TTC549 (cell line): Measurements from ENCODE around the gene WDR55.
"Not testable (repeated sequence)": the region's sequence is repeated elsewhere in the genome, so short reads cannot be mapped to it uniquely, and the experiment has no call there.

Source experiments
- FAIRE-seq: peaks from 2 replicates; lab custom pipeline; 2012; peaks lifted over from hg19 to GRCh38; lab: Jason Lieb, UNC

Gene WDR55, protein sequence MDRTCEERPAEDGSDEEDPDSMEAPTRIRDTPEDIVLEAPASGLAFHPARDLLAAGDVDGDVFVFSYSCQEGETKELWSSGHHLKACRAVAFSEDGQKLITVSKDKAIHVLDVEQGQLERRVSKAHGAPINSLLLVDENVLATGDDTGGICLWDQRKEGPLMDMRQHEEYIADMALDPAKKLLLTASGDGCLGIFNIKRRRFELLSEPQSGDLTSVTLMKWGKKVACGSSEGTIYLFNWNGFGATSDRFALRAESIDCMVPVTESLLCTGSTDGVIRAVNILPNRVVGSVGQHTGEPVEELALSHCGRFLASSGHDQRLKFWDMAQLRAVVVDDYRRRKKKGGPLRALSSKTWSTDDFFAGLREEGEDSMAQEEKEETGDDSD

DNA sequence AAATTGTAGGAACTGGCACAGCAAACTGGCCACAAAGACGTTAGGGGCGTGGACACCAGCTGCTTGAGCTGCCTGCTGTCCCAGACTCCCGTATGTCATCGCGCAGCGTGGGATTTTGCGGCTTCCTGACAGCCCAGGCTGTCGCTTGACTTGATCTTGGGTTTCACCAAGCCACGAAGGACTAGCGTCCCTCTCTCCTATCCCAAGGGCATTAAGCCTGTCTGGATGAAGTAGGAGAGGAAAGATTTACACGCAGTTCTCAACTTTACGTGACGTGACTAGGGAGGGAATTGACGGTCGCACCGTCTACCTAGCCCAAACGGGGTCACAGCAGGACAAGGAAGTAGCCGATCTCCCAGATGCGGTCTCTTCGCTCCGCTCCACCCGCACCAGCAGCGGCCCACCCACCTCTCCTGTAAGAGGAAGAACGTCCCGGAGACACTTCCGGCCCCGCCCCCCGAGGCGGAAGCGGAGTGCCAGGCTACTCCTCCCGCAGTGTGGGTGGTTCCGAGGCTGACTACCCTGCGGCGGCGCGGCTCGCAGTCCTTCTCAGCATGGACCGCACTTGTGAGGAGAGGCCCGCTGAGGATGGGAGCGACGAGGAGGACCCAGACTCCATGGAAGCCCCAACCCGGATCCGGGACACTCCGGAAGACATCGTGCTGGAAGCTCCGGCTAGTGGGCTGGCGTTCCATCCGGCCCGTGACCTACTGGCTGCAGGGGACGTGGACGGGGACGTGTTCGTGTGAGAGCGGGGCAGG is at the start of gene WDR55:
Gene WDR55, plus strand, starts transcription at position 546 of the 761 bp plus-strand sequence. Its CDS starts 9 bp downstream, at position 555.
- no peak for FAIRE-seq

DNA sequence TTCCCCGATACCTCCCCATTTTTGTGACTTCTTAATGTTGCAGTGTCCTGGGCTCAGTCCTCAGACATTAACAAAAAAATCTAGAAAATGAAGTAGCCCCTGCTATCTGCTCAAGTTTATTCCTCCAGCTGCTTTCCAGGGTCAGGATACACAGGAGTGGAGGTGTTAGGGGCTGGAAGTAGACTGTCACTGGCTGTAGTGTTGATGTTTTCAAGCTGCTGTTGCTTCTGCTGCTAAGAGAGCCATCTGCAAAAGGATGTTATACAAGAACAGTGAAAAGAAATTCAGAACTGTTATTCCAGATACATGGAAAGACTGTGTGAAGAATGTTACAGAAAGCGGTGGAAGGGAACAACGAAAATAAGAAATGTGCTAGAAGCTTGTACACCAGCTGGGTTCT is 42.4 kb upstream of the WDR55 start:
- FAIRE-seq, result no peak

DNA sequence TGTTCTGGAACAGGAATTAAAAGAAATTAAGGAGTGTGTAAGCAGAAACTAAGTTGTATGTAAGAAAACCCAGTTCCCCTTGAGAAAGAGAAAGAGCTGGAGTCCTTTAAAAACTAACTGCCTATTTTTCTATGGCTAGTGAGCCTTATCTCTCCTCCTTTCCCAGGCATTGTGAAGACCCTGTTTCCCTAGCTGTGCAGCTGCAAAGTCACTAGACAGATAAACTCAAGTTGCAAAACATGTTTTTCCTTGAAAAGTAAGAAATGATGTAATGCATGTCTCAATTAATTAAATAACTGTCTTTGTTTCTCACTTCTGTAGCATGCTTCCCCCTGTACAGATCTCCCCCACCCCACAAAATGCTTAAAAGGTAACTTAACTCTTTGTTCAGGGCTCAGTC is 41.6 kb upstream of the WDR55 start:
- FAIRE-seq, result not testable (repeated sequence)

DNA sequence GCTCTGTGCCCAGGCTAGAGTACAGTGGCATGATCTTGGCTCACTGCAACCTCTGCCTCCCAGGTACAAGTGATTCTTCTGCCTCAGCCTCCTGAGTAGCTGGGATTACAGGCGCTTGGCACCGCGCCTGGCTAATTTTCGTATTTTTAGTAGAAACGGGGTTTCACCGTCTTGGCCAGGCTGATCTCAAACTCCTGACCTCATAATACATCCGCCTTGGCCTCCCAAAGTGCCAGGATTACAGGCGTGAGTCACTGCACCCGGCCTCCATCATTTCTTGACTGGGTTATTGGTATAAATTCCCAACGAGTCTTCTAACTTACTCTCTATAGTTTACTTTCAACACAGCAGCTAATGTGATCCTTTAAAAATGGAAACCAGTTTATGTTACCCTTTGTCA is 39.8 kb upstream of the WDR55 start:
- FAIRE-seq, result not testable (repeated sequence)

DNA sequence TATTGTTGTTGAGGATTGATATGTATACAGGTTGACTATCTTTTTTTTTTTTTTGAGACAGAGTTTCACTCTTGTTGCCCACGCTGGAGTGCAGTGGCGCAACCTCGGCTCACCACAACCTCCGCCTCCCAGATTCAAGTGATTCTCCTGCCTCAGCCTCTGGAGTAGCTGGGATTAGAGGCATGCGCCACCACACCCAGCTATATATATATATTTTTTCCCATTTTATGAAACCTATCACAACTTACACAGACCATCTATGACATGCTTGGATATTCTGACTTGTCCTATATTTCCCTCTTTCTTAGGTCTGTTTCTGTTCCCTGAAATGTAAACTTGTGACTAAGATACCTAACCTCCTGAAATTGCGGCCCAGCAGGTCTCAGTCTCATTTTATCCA is 36.7 kb upstream of the WDR55 start:
- no peak for FAIRE-seq

DNA sequence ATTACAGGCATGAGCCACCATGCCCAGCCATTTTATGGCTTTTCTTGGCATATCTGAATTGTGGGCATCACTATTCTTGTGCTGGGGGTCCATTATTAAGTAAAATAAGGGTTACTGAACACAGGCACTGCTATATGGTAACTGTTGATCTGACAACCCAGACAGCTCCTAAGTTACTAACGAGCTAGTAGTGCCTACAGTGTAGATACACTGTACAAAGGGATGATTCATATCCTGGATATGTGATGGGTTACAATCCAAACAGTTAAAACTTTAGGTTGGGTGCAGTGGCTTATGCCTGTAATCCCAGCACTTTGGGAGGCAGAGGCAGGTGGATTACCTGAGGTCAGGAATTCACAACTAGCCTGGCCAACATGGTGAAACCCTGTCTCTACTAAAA is 36.0 kb upstream of the WDR55 start:
- FAIRE-seq, result no peak

DNA sequence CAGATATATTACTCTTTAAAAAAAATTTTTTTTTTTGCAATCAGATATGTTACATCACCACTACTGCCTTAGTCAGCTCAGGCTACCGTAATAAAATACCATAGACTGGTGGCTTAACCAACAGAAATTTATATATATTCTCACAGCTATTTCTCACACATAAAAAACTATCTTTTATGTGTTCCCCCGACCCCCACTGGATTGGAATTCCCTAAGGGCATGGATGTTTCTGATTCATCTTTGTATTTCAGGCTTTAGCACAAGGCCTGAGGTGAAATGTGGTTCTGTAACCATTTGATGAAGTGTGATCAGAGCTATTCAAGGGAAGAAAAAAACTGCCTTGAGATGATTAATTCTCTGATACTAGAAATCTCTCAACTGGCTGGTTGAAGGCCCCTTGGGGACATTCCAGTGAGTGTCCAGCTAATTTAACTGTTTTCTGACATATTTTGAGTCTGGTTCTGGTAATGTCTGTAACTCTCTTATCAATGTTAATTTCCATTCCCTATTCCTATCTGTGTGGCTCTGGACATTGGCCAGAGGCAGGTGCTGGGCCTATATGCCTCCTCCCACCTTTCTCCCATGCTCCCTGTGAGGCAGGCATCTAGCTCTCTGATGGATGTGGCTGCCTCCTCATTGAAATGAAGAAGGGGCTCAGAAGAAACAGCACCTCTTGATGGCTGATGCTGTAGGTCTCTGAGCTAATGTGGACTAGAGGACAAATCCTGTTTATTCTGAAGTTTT is 34.2 kb upstream of the WDR55 start:
- FAIRE-seq, result no peak

DNA sequence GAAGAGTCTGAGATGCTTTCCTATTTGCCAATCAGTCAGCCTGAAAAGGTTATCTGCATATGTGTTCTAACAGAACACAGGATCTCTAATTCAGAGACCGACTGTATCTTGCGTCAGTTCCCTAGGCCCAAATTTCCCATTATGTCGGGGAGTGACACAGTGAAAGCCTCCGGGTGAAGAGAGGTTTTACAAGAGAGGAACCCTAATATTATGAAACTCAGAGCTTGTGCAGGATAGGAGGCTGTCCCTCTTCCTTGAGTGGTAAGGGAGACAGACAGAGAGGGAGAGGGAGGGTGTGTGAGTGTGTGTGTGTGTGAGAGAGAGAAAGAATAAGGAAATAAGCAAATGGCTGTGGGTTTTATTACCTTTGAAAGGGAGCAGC is 33.7 kb upstream of the WDR55 start:
- FAIRE-seq, result no peak

DNA sequence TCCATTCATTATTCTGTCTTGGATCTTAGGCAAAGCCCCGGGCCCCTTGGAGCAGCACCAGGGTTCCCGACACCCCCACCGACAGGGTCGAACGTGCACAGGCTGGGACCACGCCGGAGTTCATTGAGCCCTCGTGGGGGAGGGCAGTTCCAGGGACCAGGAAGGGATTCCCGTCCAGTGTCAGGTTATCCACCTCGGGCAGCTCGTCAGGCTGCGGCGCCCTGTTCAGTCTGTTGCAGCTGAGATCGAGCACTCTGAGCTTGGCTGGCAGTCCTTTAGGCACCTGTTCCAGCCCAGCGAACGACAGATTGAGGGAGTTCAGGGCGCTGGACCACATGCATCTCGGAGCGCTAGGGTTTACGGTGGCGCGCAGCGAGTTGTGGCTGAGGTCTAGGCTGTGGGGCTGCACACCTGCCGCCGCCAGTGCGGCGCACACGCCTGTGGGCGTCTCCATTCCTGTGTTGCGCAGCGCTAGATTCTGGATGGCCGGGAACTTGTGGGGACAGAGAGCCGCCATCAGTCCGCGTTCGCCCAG is 32.8 kb upstream of the WDR55 start:
- FAIRE-seq, result no peak

DNA sequence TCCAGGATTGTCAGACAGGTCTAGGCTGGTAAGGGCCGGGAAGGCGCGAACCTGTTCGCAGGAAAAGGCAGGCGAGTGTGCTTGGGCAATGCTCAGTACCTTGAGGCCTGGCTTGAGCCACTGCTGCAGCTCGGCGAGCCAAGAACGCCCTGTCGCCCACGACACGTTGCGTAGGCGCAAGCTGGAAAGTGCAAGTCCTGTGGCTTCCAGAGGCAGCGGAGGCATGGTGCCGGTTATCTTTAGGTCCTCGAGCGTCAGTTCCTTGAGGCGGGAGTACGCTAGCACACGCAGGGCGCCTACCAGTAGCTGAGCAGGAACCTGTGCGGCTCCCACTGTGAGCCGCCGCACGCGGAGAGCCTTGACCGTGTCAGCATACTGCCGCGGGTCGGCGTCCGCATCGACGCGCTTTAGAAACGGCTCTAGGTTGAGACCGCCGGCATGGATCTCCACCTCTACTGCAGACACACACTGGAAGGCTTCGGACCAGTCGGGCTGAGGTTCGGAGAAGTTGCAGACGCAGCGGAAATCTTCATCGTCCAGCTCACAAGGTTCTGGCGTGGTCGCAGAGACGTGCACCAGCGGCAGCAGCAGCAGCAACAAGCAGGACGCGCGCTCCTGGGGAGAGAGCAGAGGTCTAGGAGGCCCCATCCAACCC is 32.2 kb upstream of the WDR55 start:
- FAIRE-seq, result no peak

DNA sequence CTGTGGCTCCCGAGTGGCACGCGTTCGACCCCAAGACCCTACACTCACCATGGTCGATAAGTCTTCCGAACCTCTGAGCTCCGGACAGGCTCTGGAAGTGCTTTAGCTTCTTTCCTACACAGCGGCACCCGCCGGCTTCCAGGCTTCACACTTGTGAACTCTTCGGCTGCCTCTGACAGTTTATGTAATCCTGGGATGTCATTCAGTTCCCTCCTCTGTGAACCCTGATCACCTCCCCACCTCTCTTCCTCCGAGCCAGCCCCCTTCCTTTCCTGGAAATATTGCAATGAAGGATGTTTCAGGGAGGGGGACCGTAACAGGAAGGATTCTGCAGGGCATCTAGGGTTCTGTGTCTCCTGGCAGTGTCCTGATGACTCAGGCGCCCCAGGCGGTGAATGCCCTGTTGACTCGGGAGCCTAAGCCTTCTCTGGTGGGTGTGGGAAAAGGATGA is 31.7 kb upstream of the WDR55 start, which contains the start of gene CD14:
Gene CD14, minus strand, starts transcription at position 155 of the 451 bp plus-strand sequence. Its CDS starts 104 bp downstream, at position 51.
- FAIRE-seq, result no peak

DNA sequence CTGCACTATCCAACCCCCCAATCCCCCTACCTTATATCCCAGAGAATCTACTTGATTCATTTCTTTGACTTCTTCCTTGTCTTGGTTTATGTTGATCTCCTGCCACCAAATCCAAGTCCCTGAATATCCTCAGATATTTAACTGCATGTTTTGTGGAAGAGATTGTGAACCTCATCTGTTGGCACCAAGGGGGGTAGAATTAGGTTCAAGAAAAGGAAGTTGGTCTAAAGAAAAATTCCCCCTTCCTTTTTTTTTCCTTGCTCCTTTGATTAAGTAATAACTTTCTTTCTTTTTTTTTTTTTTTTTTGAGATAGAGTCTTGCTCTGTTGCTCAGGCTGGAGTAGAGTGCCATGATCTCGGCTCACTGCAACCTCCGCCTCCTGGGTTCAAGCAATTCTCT is 31.2 kb upstream of the WDR55 start:
- no peak for FAIRE-seq

DNA sequence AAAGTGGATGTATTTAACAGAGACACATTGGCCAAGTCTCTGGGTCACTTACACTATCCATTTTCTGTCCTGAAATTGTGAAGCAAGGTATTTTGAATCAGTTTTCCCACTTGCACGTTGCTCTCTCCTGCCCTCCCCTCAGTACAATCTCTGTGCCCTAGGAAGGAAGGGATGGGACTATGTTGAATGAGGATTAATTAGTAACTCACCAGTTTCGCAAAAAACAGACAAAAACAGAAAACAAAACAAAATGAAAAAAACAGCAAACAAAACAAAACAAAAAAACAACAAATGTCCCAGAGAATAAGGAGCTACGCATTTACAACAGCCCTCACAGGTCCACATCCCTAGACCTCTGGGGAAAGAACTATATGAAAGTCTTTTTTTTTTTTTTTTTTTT is 30.6 kb upstream of the WDR55 start:
- no peak for FAIRE-seq

DNA sequence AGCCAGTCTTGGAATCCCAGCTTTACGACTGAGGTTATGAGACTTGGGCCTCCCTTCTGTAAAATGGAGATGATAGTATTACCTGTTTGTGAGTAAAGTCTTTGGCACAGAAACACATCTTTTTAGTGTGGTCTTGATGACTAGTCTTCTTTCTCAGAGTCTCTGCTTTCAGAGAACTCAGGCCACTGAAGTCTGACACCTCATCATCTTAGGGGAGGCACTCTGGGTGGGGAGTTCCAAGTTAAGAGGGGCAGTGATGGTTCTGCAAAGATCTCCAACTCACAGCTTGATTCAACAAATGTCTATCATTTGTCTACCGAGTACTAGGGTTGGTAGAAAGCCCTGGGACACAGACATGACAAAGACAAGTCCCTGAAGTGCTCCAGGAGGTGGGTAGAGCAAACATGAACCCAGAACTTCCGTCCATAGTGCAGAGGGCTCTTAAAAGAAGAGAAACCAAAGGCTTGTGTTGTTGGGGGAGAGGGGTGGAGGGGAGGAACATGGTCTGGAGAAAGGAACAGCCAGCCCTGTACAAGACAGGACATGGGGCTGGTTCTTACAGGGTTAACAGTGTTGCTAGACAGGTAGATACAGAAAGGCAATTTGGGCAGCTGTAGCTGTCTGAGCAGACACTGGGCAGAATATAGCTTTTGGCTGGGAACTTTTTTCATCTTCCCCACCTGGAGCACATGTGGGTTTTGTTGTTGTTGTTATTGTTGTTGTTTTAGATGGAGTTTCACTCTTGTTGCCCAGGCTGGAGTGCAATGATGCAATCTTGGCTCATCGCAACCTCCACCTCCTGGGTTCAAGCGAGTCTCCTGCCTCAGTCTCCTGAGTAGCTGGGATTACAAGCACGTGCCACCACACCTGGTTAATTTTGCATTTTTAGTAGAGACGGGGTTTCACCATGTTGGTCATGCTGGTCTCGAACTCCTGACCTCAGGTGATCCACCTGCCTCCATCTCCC is 29.1 kb upstream of the WDR55 start:
- no peak for FAIRE-seq

DNA sequence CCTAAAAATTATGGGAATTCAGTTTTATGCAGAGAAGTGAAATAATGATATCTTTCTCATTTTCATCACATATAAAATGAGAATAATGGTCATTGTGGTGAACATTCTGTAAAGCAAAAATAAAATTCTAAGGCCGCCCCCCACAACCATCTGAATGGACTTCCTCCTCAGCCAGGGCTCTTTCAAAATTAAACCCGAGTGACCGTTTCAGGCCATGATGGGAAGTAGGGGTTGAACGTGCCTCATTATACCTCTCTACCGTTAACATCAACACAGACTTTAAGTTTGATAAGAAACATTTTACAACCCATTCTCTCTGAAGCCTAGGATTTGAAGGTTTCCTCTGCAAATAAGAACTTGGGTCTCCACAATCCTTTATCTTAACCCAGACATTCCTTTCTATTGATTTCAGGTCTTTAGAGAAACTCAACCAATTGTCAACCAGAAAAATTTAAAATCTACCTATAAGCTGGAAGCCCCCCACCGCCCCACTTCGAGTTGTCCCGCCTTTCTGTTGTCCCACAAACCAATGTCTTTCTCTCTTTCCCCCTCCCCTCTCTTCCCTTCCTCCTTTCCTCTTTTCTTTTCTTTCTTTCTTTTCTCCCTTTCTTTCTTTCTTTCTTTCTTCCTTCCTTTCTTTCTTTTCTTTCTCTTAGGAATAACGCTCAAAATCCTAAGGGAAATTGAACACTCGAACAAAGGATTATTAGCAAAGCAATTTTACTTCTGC is 27.2 kb upstream of the WDR55 start:
- FAIRE-seq, result no peak

DNA sequence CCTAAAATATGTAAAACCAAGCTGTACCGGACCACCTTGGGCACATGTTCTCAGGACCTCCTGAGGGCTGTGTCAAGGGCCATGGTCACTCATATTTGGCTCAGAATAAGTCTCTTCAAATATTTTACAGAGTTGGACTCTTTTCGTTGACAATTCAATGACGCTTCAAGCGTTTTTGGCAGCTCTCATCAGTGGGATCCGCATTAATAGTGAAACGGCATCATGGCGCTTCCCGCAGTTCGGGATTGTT is 25.9 kb upstream of the WDR55 start:
- FAIRE-seq, result not testable (repeated sequence)

DNA sequence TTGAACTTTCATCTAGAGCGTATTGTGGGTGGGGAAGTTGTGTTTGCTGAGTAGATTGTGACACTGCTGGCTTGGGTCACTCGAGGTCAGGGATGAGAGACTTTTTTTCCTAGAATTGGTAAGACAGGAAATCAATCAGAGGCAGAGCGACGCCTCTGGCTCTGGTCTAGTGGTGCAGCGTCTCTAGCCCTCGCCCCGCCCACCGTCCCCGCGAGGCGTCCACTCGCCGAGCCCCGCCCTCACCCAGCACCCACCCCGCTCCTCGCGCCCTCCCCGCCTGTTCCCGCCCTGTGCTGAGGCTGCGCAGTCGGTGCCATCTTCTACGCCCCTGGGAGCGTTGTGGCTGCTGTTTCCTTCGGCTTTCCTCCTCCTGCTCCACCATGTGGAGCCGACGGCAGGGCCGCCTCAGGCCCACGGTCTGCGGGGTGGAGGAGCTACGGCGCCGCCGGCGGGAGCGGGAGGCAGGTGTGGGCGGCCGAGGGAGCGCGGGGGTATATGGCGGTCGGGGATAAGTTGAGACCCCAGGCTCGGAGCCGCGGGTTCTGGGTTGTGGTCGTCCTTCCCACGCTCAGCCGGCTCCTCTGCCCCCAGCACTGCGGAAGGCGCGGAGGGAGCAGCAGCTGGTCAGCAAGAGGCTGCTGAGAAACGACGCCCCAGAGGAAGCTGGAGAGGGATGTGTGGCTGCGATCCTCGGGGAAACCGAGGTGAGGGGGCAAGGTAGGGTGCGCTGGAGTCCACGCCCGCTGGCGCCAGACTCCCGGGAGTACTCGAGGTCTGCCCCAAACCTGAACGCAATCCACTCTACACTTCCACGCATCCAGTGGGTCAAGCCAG is 25.3 kb upstream of the WDR55 start, which contains the start of gene TMCO6:
Gene TMCO6, plus strand, starts transcription at position 304 of the 834 bp plus-strand sequence. Its CDS starts 77 bp downstream, at position 381.
- no peak for FAIRE-seq

DNA sequence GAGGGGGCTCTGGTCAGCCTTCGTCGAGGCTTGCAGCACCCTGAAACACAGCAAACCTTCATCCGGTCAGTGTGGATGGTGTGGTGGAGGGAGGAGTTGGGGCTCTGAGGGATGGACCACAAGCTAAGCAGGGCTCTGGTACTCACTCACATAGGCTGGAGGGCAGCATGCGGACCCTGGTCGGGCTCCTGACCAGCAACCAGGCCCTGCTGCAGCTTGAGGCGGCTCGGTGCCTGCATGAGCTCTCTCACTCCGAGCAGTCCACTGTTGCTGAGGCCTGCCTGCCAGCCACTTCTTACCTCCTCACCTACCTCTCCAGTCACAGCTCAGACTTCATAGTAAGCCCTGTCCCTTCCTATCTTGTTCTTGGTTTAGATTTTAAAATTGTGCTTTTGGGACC is 23.0 kb upstream of the WDR55 start:
- no peak for FAIRE-seq

DNA sequence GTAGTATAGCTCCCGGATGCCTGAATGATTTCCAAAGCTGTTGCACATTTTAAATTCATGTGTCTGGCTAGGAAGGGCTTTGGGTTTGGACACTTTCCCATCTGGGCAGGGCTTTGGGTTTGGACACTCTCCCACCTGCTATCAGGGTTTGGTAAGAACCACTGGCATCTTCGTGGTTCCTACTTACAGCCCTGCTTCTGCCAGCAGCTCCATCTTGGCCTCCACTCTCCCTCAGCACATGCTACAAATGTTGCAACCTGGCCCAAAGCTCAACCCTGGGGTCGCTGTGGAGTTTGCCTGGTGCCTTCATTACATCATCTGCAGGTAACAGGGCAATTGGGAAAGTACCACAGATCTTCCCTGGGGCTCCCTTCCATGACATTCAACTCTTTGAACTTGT is 22.0 kb upstream of the WDR55 start:
- FAIRE-seq, result no peak
